Metanephros (tissue), 1 donor: ENCODE measurements around the gene TOE1. TPM values are rescaled to one million over a fixed set of nuclear protein-coding genes. Genes with fewer than 3 reads are reported as not detected.

Source experiments
- total RNA-seq: library from RNA; depleted of rRNA; stranded (reverse); fragments of >200 nt; gene quantifications from one replicate; pipeline ENCODE4 v1.2.3, GENCODE V29; 2014

Gene TOE1
- total RNA-seq = 9.9 TPM

DNA sequence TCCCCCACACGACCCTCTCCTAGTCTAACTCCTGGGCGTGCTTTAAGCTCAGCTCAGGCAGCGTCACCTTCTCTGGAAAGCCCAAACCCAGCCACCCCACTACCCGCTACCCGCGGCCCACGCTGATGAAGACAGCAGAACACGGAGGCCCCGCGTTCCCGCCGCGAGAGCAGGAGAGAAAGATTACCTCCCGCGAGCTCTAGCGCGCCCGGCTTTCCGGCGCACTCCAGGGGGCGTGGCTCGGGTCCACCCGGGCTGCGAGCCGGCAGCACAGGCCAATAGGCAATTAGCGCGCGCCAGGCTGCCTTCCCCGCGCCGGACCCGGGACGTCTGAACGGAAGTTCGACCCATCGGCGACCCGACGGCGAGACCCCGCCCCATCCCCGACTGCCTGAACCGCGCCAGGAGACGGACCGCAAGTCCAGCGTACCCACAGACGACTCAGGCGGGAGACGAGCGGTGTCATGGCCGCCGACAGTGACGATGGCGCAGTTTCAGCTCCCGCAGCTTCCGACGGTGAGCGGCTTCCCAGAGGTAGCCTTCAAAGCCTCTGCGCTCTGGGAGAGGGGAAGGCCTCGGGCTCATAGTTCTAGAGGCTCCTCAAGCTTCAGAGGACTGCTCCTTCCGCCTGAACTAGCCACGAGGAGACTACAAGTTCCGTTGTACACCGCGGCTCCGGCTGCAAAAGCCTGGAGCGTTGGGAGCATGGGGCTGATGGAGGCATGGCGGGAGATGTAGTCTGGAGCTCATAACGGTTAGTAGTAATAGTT lies at the start of gene TOE1, which contains the start of gene MUTYH:
TSS of gene TOE1 (plus strand) at position 382 of the 770 bp plus-strand sequence. CDS start at position 465, 83 bp downstream.
TSS of gene MUTYH (minus strand) at position 652 of the 770 bp plus-strand sequence. CDS start 5,935 bp downstream, outside the sequence.

GRCh38 chr1:45326627-45327623 lies 13.0 kb upstream of the TOE1 start, which contains the start of gene HPDL:
HPDL (plus strand) TSS chr1:45326895; CDS start chr1:45327149, 254 bp downstream.

Other genes starting within 250 kb of the TOE1 start
- 4.8 TPM for gene ZSWIM5, start 133.6 kb upstream of the TOE1 start, total RNA-seq
- 5.8 TPM for gene HPDL, start 13.3 kb upstream of the TOE1 start, total RNA-seq
- 29.0 TPM for gene MUTYH, start 270 bp downstream of the TOE1 start, total RNA-seq
- 8.4 TPM for gene TESK2, start 151.0 kb downstream of the TOE1 start, total RNA-seq
- 0.88 TPM for gene CCDC163, start 159.9 kb downstream of the TOE1 start, total RNA-seq
- 5.0 TPM for gene MMACHC, start 160.1 kb downstream of the TOE1 start, total RNA-seq
- 185 TPM for gene PRDX1, start 181.7 kb downstream of the TOE1 start, total RNA-seq
- gene AKR1A1, start 210.7 kb downstream of the TOE1 start, total RNA-seq = 95.3 TPM
- 97.0 TPM for gene NASP, start 243.9 kb downstream of the TOE1 start, total RNA-seq